Stimulated activated naive CD4-positive, alpha-beta T cell treated with Interleukin-2 at 50 U/mL for 16 hours (primary cell): ENCODE results near the gene AIFM3.

Experiments
- DNase-seq: peaks from one replicate; lab custom pipeline; 2025; lab: John Stamatoyannopoulos, UW

Gene AIFM3

GRCh38 chr22:20991252-20992055 lies 24.4 kb downstream of the AIFM3 start:
- DNase-seq: no peak

GRCh38 chr22:20992056-20992442 lies 25.0 kb downstream of the AIFM3 start:
- DNase-seq: no peak

- no peak for DNase-seq
Observed at GRCh38 chr22:20992456-20993303, 25.6 kb downstream of the AIFM3 start.

- no peak for DNase-seq
Observed at GRCh38 chr22:20993304-20994127, 26.5 kb downstream of the AIFM3 start.

- no peak for DNase-seq
Observed at GRCh38 chr22:20994128-20994901, 27.3 kb downstream of the AIFM3 start.

- no peak for DNase-seq
Observed at GRCh38 chr22:20994902-20995241, 27.8 kb downstream of the AIFM3 start.

- no peak for DNase-seq
Observed at GRCh38 chr22:20995329-20996030, 28.4 kb downstream of the AIFM3 start.

- no peak for DNase-seq
Observed at GRCh38 chr22:20996031-20996410, 29.0 kb downstream of the AIFM3 start.

GRCh38 chr22:20996598-20997535 lies 29.8 kb downstream of the AIFM3 start:
- DNase-seq: no peak

GRCh38 chr22:20997536-20998257 lies 30.6 kb downstream of the AIFM3 start:
- no peak for DNase-seq

- no peak for DNase-seq
Observed at GRCh38 chr22:20998411-20999336, 31.6 kb downstream of the AIFM3 start.

- no peak for DNase-seq
Observed at GRCh38 chr22:20999350-21000206, 32.5 kb downstream of the AIFM3 start.

- DNase-seq: no peak
Observed at GRCh38 chr22:21000207-21000986, 33.3 kb downstream of the AIFM3 start.

GRCh38 chr22:21000987-21001600 lies 34.0 kb downstream of the AIFM3 start:
- no peak for DNase-seq

- DNase-seq: peak; percentile 96
Observed at GRCh38 chr22:21001601-21002325, 34.7 kb downstream of the AIFM3 start, which contains the start of gene THAP7. Gene THAP7 (minus strand): TSS chr22:21002118. CDS start chr22:21001911, 207 bp downstream.
